ENCODE data around the gene SPATA33. TPM values are rescaled to one million over a fixed set of nuclear protein-coding genes. Genes with fewer than 3 reads are reported as not detected.

Gene SPATA33
- total and polyA plus RNA-seq, 2 donors (not counting 1 experiment from before 2014, with no cell fraction given) = 3.6 to 15.0 TPM

DNA sequence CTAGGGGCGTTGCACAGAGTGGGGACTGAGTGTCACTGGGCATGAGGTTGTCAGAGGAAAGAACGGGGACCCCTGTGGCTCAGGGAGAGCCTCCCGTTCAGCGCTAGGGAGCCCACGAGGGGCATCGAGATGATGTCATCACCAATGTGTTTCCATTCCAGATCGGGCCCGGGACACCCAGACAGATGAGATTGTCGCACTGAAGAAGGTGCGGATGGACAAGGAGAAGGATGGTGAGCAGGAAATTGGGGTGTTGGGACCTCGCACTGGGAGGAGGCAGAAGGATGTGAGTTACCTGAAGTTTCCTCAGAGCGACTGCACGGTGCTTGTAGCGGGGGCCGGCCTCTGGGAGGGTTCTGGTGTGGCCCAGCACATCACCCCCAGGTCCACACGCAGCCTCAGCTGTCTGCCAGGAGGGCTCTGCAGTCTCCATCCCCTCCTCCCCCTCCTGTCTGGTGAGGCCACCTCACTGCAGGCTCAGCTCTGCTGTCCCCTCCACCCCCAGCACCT lies 32.8 kb downstream of the SPATA33 start:
- H2AFZ ChIP-seq (ENCODE audit: insufficient read depth, low read depth, low read length, poor library complexity, severe bottlenecking) = no peak overlapping the region
- TF ChIP-seq, protein P1, sequence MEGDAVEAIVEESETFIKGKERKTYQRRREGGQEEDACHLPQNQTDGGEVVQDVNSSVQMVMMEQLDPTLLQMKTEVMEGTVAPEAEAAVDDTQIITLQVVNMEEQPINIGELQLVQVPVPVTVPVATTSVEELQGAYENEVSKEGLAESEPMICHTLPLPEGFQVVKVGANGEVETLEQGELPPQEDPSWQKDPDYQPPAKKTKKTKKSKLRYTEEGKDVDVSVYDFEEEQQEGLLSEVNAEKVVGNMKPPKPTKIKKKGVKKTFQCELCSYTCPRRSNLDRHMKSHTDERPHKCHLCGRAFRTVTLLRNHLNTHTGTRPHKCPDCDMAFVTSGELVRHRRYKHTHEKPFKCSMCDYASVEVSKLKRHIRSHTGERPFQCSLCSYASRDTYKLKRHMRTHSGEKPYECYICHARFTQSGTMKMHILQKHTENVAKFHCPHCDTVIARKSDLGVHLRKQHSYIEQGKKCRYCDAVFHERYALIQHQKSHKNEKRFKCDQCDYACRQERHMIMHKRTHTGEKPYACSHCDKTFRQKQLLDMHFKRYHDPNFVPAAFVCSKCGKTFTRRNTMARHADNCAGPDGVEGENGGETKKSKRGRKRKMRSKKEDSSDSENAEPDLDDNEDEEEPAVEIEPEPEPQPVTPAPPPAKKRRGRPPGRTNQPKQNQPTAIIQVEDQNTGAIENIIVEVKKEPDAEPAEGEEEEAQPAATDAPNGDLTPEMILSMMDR (IDR thresholded peaks at IDR 0.05) = no peak
- TF ChIP-seq EZH2 (IDR thresholded peaks at IDR 0.05; ENCODE audit: borderline replicate concordance, insufficient read depth, low read depth, low read length, poor library complexity, severe bottlenecking) = no peak
- peaks cover 32% of the 10 kb centered on the region for H3K79me2 ChIP-seq (ENCODE audit: control insufficient read depth, insufficient read depth, low read length)
- H3K4me2 ChIP-seq (replicated peaks; ENCODE audit: low read depth, low read length, poor library complexity, severe bottlenecking) = no peak overlapping the region
- H3K9ac ChIP-seq (ENCODE audit: low read length) = no peak overlapping the region
- no peak for ATAC-seq (ENCODE audit: low read depth)
- Mint-ChIP-seq H3K4me1 (peaks cover 18% of the 10 kb centered on the region), H3K27ac (no peak overlapping the region), H3K4me3 (no peak overlapping the region), H3K27me3 (no peaks in the 10 kb centered on the region), H3K9me3 (ENCODE audit: insufficient read depth) (no peaks in the 10 kb centered on the region)
- H3K9me3 ChIP-seq (ENCODE audit: control extremely low read depth in 1 of 3, control insufficient read depth in 2 of 3, insufficient read depth in 1 of 3, low read length in 2 of 3) = no peaks in the 10 kb centered on the region
- CTCF ChIA-PET = no interaction called here
- H3K27me3 ChIP-seq (replicated peaks in 1 of 4; ENCODE audit: control extremely low read depth in 1 of 4, control insufficient read depth in 3 of 4, insufficient read depth in 4 of 4, low read length in 3 of 4) = no peaks in the 10 kb centered on the region
- POLR2A ChIA-PET = no interaction called here
- H3K4me3 ChIP-seq (ENCODE audit: control extremely low read depth in 1 of 5, extremely low read depth in 1 of 5, insufficient read depth in 1 of 5, low read depth in 2 of 5, low read length in 4 of 5) = no peak overlapping the region
- peaks cover 7 to 22% of the 10 kb centered on the region in 2 donors for H3K4me1 ChIP-seq (ENCODE audit: control insufficient read depth in 2 of 2, insufficient read depth in 2 of 2, low read length in 2 of 2)
- no peak overlapping the region for H3K27ac ChIP-seq (ENCODE audit: low read length in 2 of 2)
- 96% methylated on average over 16 of the region's 16 CpGs for WGBS (ENCODE audit: insufficient coverage)
- intact Hi-C loops (cut with micrococcal nuclease) = no loop called here
- peak; percentile 11 for DNase-seq
- peaks cover 2 to 35% of the 10 kb centered on the region in 2 experiments for H3K36me3 ChIP-seq (replicated peaks in 1 of 2; ENCODE audit: control extremely low read depth in 1 of 2, control insufficient read depth in 1 of 2, extremely low read depth in 1 of 2, insufficient read depth in 2 of 2, low read length in 1 of 2)
- H4K20me1 ChIP-seq (ENCODE audit: control insufficient read depth, insufficient read depth, low read length, poor library complexity, severe bottlenecking) = peaks cover 20% of the 10 kb centered on the region

DNA sequence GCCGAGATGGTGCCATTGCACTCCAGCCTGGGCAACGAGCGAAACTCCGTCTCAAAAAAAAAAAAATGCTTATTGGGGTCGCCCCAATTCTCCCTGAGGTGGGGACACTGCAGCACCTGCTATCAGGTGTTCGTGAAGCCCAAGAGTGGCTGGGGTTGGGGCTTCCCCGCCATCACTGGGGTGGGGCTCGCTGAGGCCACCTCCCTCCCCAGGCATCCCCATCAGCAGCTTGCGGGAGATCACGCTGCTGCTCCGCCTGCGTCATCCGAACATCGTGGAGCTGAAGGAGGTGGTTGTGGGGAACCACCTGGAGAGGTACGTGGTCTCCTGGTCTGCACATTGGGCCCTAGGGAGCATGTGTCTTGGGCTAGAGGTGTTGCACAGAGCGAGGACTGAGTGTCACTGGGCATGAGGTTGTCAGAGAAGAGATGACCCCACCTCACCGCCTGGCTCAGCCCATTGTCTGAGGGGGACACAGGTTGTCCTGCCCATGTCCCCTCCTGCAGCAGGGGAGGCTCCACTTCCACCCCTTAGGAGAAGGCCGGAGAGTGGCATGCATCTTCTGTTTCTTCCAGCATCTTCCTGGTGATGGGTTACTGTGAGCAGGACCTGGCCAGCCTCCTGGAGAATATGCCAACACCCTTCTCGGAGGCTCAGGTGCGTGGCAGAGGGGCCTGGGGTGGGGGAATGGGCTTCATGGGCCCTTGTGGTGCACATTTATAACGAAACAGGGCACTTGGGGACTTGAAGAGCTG lies 33.8 kb downstream of the SPATA33 start:
- peaks cover 9 to 18% of the 10 kb centered on the region in 2 donors for H3K4me1 ChIP-seq (ENCODE audit: control insufficient read depth in 2 of 2, insufficient read depth in 2 of 2, low read length in 2 of 2)

More for the DNA sequence above, 33.8 kb downstream of the SPATA33 start:
- H3K27me3 Mint-ChIP-seq = no peaks in the 10 kb centered on the region
- no peak overlapping the region for H3K4me2 ChIP-seq (replicated peaks; ENCODE audit: low read depth, low read length, poor library complexity, severe bottlenecking)
- no peak overlapping the region for H3K27ac Mint-ChIP-seq
- DNase-seq = peak; percentile 23
- intact Hi-C loops (cut with micrococcal nuclease) = no loop called here
- H2AFZ ChIP-seq (ENCODE audit: insufficient read depth, low read depth, low read length, poor library complexity, severe bottlenecking) = no peak overlapping the region
- no peak overlapping the region for H3K4me3 ChIP-seq (ENCODE audit: control extremely low read depth in 1 of 5, extremely low read depth in 1 of 5, insufficient read depth in 1 of 5, low read depth in 2 of 5, low read length in 4 of 5)
- WGBS (ENCODE audit: insufficient coverage) = 94% methylated on average over 17 of the region's 21 CpGs
- H3K9ac ChIP-seq (ENCODE audit: low read length) = no peak overlapping the region
- CTCF ChIA-PET = no interaction called here
- POLR2A ChIA-PET = no interaction called here
- no peak for TF ChIP-seq EZH2 (IDR thresholded peaks at IDR 0.05; ENCODE audit: borderline replicate concordance, insufficient read depth, low read depth, low read length, poor library complexity, severe bottlenecking)
- TF ChIP-seq, protein P1 (IDR thresholded peaks at IDR 0.05) = no peak
- H3K79me2 ChIP-seq (ENCODE audit: control insufficient read depth, insufficient read depth, low read length) = peaks cover 32% of the 10 kb centered on the region
- no peaks in the 10 kb centered on the region for H3K27me3 ChIP-seq (replicated peaks in 1 of 4; ENCODE audit: control extremely low read depth in 1 of 4, control insufficient read depth in 3 of 4, insufficient read depth in 4 of 4, low read length in 3 of 4)
- H4K20me1 ChIP-seq (ENCODE audit: control insufficient read depth, insufficient read depth, low read length, poor library complexity, severe bottlenecking) = peaks cover 29% of the 10 kb centered on the region
- no peak for ATAC-seq (ENCODE audit: low read depth)
- H3K9me3 Mint-ChIP-seq (ENCODE audit: insufficient read depth) = no peaks in the 10 kb centered on the region
- no peak overlapping the region for H3K4me3 Mint-ChIP-seq
- peaks cover 16% of the 10 kb centered on the region for H3K4me1 Mint-ChIP-seq
- H3K9me3 ChIP-seq (ENCODE audit: control extremely low read depth in 1 of 3, control insufficient read depth in 2 of 3, insufficient read depth in 1 of 3, low read length in 2 of 3) = no peaks in the 10 kb centered on the region
- no peak overlapping the region for H3K27ac ChIP-seq (ENCODE audit: low read length in 2 of 2)
- H3K36me3 ChIP-seq (replicated peaks in 1 of 2; ENCODE audit: control extremely low read depth in 1 of 2, control insufficient read depth in 1 of 2, extremely low read depth in 1 of 2, insufficient read depth in 2 of 2, low read length in 1 of 2) = peaks cover 2 to 35% of the 10 kb centered on the region in 2 experiments

Data from B cell (primary cell).